Stimulated activated CD4-positive, alpha-beta T cell treated with anti-CD3 and anti-CD28 coated beads, Interleukin-4, amount 100 ng/mL, for 1 hour (primary cell): ENCODE results near the gene RALGDS.
"Not testable (repeated sequence)": the region's sequence is repeated elsewhere in the genome, so short reads cannot be mapped to it uniquely, and the experiment has no call there.

ENCODE experiments used
- DNase-seq: peaks from one replicate; pipeline ENCODE4 v3.0.0-alpha.2; 2020

Gene RALGDS

GRCh38 chr9:133063500-133064231 lies 57.4 kb downstream of the RALGDS start:
- DNase-seq: no peak

- no peak for DNase-seq
Observed at GRCh38 chr9:133063159-133063499, 57.9 kb downstream of the RALGDS start.

- not testable (repeated sequence) for DNase-seq
Observed at GRCh38 chr9:133062569-133062968, 58.5 kb downstream of the RALGDS start.

GRCh38 chr9:133061764-133062145 lies 59.3 kb downstream of the RALGDS start, which contains the start of gene CEL:
CEL (plus strand) TSS chr9:133061981; CDS start chr9:133062003, 22 bp downstream.
- DNase-seq: not testable (repeated sequence)

- DNase-seq: not testable (repeated sequence)
Observed at GRCh38 chr9:133061019-133061763, 59.8 kb downstream of the RALGDS start.

GRCh38 chr9:133060417-133060841 lies 60.6 kb downstream of the RALGDS start:
- DNase-seq: no peak

- no peak for DNase-seq
Observed at GRCh38 chr9:133059623-133060022, 61.4 kb downstream of the RALGDS start.

GRCh38 chr9:133058550-133059320 lies 62.3 kb downstream of the RALGDS start:
- no peak for DNase-seq

GRCh38 chr9:133058071-133058470 lies 63.0 kb downstream of the RALGDS start:
- no peak for DNase-seq

- DNase-seq: no peak
Observed at GRCh38 chr9:133057553-133057952, 63.5 kb downstream of the RALGDS start.

GRCh38 chr9:133057006-133057405 lies 64.0 kb downstream of the RALGDS start:
- peak; percentile 18 for DNase-seq

GRCh38 chr9:133056533-133056932 lies 64.5 kb downstream of the RALGDS start:
- no peak for DNase-seq

GRCh38 chr9:133055788-133056420 lies 65.1 kb downstream of the RALGDS start:
- no peak for DNase-seq

- DNase-seq: no peak
Observed at GRCh38 chr9:133054966-133055365, 66.1 kb downstream of the RALGDS start.

GRCh38 chr9:133054194-133054890 lies 66.7 kb downstream of the RALGDS start:
- DNase-seq: no peak

GRCh38 chr9:133051966-133052539 lies 69.0 kb downstream of the RALGDS start:
- DNase-seq: no peak

GRCh38 chr9:133051281-133051900 lies 69.6 kb downstream of the RALGDS start:
- no peak for DNase-seq

- no peak for DNase-seq
Observed at GRCh38 chr9:133050781-133051180, 70.3 kb downstream of the RALGDS start.

GRCh38 chr9:133050142-133050541 lies 70.9 kb downstream of the RALGDS start:
- no peak for DNase-seq

GRCh38 chr9:133049043-133049442 lies 72.0 kb downstream of the RALGDS start:
- no peak for DNase-seq

GRCh38 chr9:133048595-133048994 lies 72.4 kb downstream of the RALGDS start:
- no peak for DNase-seq
